HAP-1 (cell line): ENCODE results near the gene UHMK1.
"Not testable (repeated sequence)": the region's sequence is repeated elsewhere in the genome, so short reads cannot be mapped to it uniquely, and the experiment has no call there.

Experiments used
- DNase-seq, 2 experiments: peaks; one replicate each; pipeline ENCODE4 v3.0.0-alpha.2; 2016 to 2020; ENCODE audit warnings: low spot score in 2 of 2
- H3K27me3 ChIP-seq: fragments of 250-450 bp; sonication (Bioruptor Pico); 2 replicates; pipeline ENCODE4 v1.5.1; 2020; ENCODE audit warnings: low read depth, mild to moderate bottlenecking, moderate library complexity
- H3K36me3 ChIP-seq: fragments of 250-450 bp; sonication (Bioruptor Pico); replicated peaks from 2 replicates; pipeline ENCODE4 v1.5.1; 2020; ENCODE audit warnings: mild to moderate bottlenecking
- H3K4me1 ChIP-seq: fragments of 250-450 bp; sonication (Bioruptor Pico); 2 replicates; pipeline ENCODE4 v1.5.1; 2020; ENCODE audit warnings: mild to moderate bottlenecking
- H3K4me3 ChIP-seq: fragments of 250-450 bp; sonication (Bioruptor Pico); 2 replicates; pipeline ENCODE4 v1.5.1; 2020; ENCODE audit warnings: mild to moderate bottlenecking, moderate library complexity
- H3K9me3 ChIP-seq: fragments of 250-450 bp; sonication (Bioruptor Pico); 2 replicates; pipeline ENCODE4 v1.5.1; 2020; ENCODE audit warnings: mild to moderate bottlenecking, moderate library complexity
- in situ Hi-C: fragments of 300-500 bp; cut with MboI; formaldehyde crosslinking; loops from 3 replicates; pipeline ENCODE4 v1.14.3; 2020; ENCODE audit warnings: low sequenced_read_pairs, inconsistent platforms, mixed read lengths

The UHMK1 gene

GRCh38 chr1:162561616-162562469 lies 64.2 kb downstream of the UHMK1 start, which contains the start of gene UAP1:
Gene UAP1 (plus strand): TSS chr1:162561722. CDS start chr1:162566069, 4,347 bp downstream.
- no peak for DNase-seq
- H3K36me3 ChIP-seq, result no peaks in the 10 kb centered on the region; the same call in 1 of the 2 replicates
- peak within 1 kb of the TSS; percentile 67 for H3K4me3 ChIP-seq
- H3K4me1 ChIP-seq, result peaks cover 4% of the 10 kb centered on the region; the same call in 1 of the 2 replicates
- H3K27me3 ChIP-seq, result no peaks in the 10 kb centered on the region
- H3K9me3 ChIP-seq, result no peaks in the 10 kb centered on the region
- in situ Hi-C loops, result no loop called here

GRCh38 chr1:162562470-162562828 lies 64.8 kb downstream of the UHMK1 start:
- Histone ChIP-seq H3K27me3 (no peaks in the 10 kb centered on the region), H3K9me3 (no peaks in the 10 kb centered on the region), H3K4me3 (peak overlapping the region; percentile 67), H3K36me3 (no peaks in the 10 kb centered on the region; the same call in 1 of the 2 replicates), H3K4me1 (peaks cover 4% of the 10 kb centered on the region; the same call in 1 of the 2 replicates)
- no peak for DNase-seq
- in situ Hi-C loops, result no loop called here

- H3K27me3 ChIP-seq, result no peaks in the 10 kb centered on the region
- H3K36me3 ChIP-seq, result peaks cover 11% of the 10 kb centered on the region
- peaks cover 14% of the 10 kb centered on the region for H3K4me1 ChIP-seq
- H3K9me3 ChIP-seq, result no peaks in the 10 kb centered on the region
- no peak for DNase-seq
- H3K4me3 ChIP-seq, result no peak overlapping the region
- in situ Hi-C loops, result no loop called here
These were observed 67.2 kb downstream of the UHMK1 start for GRCh38 chr1:162564762-162565218.

- DNase-seq, result no peak
- H3K4me3 ChIP-seq, result no peak overlapping the region
- in situ Hi-C loops, result no loop called here
- H3K27me3 ChIP-seq, result no peaks in the 10 kb centered on the region
- peaks cover 14% of the 10 kb centered on the region for H3K4me1 ChIP-seq
- peaks cover 11% of the 10 kb centered on the region for H3K36me3 ChIP-seq
- no peaks in the 10 kb centered on the region for H3K9me3 ChIP-seq
These were observed 67.8 kb downstream of the UHMK1 start for GRCh38 chr1:162565460-162565859.

- Histone ChIP-seq H3K27me3 (no peaks in the 10 kb centered on the region), H3K9me3 (no peaks in the 10 kb centered on the region), H3K36me3 (peaks cover 11% of the 10 kb centered on the region), H3K4me1 (peaks cover 14% of the 10 kb centered on the region), H3K4me3 (no peak overlapping the region)
- no peak for DNase-seq
- in situ Hi-C loops, result no loop called here
These were observed 69.3 kb downstream of the UHMK1 start for GRCh38 chr1:162566870-162567269.

GRCh38 chr1:162568802-162569201 lies 71.2 kb downstream of the UHMK1 start:
- peaks cover 10% of the 10 kb centered on the region for H3K4me1 ChIP-seq
- in situ Hi-C loops, result no loop called here
- H3K9me3 ChIP-seq, result no peaks in the 10 kb centered on the region
- no peak overlapping the region for H3K4me3 ChIP-seq
- peaks cover 14% of the 10 kb centered on the region for H3K36me3 ChIP-seq
- DNase-seq, result no peak
- no peaks in the 10 kb centered on the region for H3K27me3 ChIP-seq

- in situ Hi-C loops, result no loop called here
- Histone ChIP-seq H3K9me3 (no peaks in the 10 kb centered on the region), H3K4me3 (no peak overlapping the region), H3K27me3 (no peaks in the 10 kb centered on the region), H3K36me3 (peaks cover 14% of the 10 kb centered on the region), H3K4me1 (peaks cover 10% of the 10 kb centered on the region)
- no peak for DNase-seq
These were observed 73.1 kb downstream of the UHMK1 start for GRCh38 chr1:162570718-162571117.

GRCh38 chr1:162571121-162571520 lies 73.5 kb downstream of the UHMK1 start:
- in situ Hi-C loops, H3K9me3 ChIP-seq, H3K4me3 ChIP-seq, DNase-seq, H3K27me3 ChIP-seq: not testable (repeated sequence)
- H3K36me3 ChIP-seq, result peaks cover 14% of the 10 kb centered on the region
- H3K4me1 ChIP-seq, result peaks cover 10% of the 10 kb centered on the region

- H3K27me3 ChIP-seq, result no peaks in the 10 kb centered on the region
- H3K36me3 ChIP-seq, result peaks cover 14% of the 10 kb centered on the region
- peaks cover 10% of the 10 kb centered on the region for H3K4me1 ChIP-seq
- no peak overlapping the region for H3K4me3 ChIP-seq
- H3K9me3 ChIP-seq, result no peaks in the 10 kb centered on the region
- in situ Hi-C loops, result no loop called here
- no peak for DNase-seq
These were observed 74.1 kb downstream of the UHMK1 start for GRCh38 chr1:162571696-162572095.

GRCh38 chr1:162573136-162573535 lies 75.5 kb downstream of the UHMK1 start:
- no peak overlapping the region for H3K4me3 ChIP-seq
- peaks cover 10% of the 10 kb centered on the region for H3K4me1 ChIP-seq
- no peaks in the 10 kb centered on the region for H3K9me3 ChIP-seq
- in situ Hi-C loops, result no loop called here
- DNase-seq, result no peak
- no peaks in the 10 kb centered on the region for H3K27me3 ChIP-seq
- peaks cover 10% of the 10 kb centered on the region for H3K36me3 ChIP-seq

- Histone ChIP-seq H3K4me3 (no peak overlapping the region), H3K36me3 (peaks cover 30% of the 10 kb centered on the region), H3K27me3 (no peaks in the 10 kb centered on the region), H3K4me1 (no peaks in the 10 kb centered on the region), H3K9me3 (no peaks in the 10 kb centered on the region)
- in situ Hi-C loops, result no loop called here
- DNase-seq, result no peak
These were observed 80.6 kb downstream of the UHMK1 start for GRCh38 chr1:162578071-162578700.

- no peaks in the 10 kb centered on the region for H3K9me3 ChIP-seq
- H3K27me3 ChIP-seq, result no peaks in the 10 kb centered on the region
- H3K4me1 ChIP-seq, result no peaks in the 10 kb centered on the region
- in situ Hi-C loops, result no loop called here
- peaks cover 30% of the 10 kb centered on the region for H3K36me3 ChIP-seq
- no peak overlapping the region for H3K4me3 ChIP-seq
- DNase-seq, result no peak
These were observed 81.3 kb downstream of the UHMK1 start for GRCh38 chr1:162578936-162579335.
